Body of pancreas (tissue), 4 donors: Measurements from ENCODE around the gene TSPAN4.

Source experiments
- CTCF ChIP-seq, 7 experiments: fragments of 450-650 bp in 4 of 7; fragments of 200-600 bp in 3 of 7; sonication (generic) in 3 of 7; IDR thresholded peaks; one replicate each; pipeline ENCODE4 v1.5.1; 2016 to 2019; ENCODE audit warnings: antibody characterized with exemption in 7 of 7
- POLR2A ChIP-seq, 3 donors: fragments of 450-650 bp; IDR thresholded peaks; one replicate each; pipeline ENCODE4 v1.6.1; 2016; ENCODE audit warnings: antibody characterized with exemption in 3 of 3, mild to moderate bottlenecking in 2 of 3

- TF ChIP-seq CTCF (IDR thresholded peaks at IDR 0.05) (peak in 1 of 7 experiments; percentile 5), POLR2A (IDR thresholded peaks at IDR 0.05) (peak; percentile 57 to 79 (median 72))
Measured at GRCh38 chr11:824292-824880, 18.3 kb upstream of the TSPAN4 start.
